Natural killer cell (primary cell): ENCODE results near the gene ZNF337. TPM values are rescaled to one million over a fixed set of nuclear protein-coding genes. Genes with fewer than 3 reads are reported as not detected.

Source experiments
- ATAC-seq, 3 donors: fragments of 150-1000 bp in 2 of 3; fragments of 200-7000 bp in 1 of 3; cut with Tn5 transposase; 1 replicate in 1 of 3; 2 replicates in 2 of 3; pipeline ENCODE4 v1.10.0; 2021; ENCODE audit warnings: mild to moderate bottlenecking in 2 of 3, moderate library complexity in 2 of 3
- DNase-seq, 2 donors: peaks; one replicate each; pipeline versions ENCODE4 v3.0.0 to v3.0.0-alpha.2; 2013 to 2021; ENCODE audit warnings: mixed read lengths in 1 of 2
- H3K27ac ChIP-seq: one replicate; pipeline ENCODE4 v1.5.1; 2013; ENCODE audit warnings: mild to moderate bottlenecking, low read length
- H3K27me3 ChIP-seq: one replicate; pipeline ENCODE4 v1.6.1; 2013; ENCODE audit warnings: low read length; ENCODE audit not compliant: control insufficient read depth, insufficient read depth
- H3K36me3 ChIP-seq: one replicate; pipeline ENCODE4 v1.6.1; 2013; ENCODE audit warnings: low read length; ENCODE audit not compliant: control insufficient read depth, insufficient read depth
- H3K4me1 ChIP-seq: one replicate; pipeline ENCODE4 v1.6.1; 2013; ENCODE audit warnings: low read length; ENCODE audit not compliant: control insufficient read depth, insufficient read depth
- H3K4me3 ChIP-seq: one replicate; pipeline ENCODE4 v1.5.1; 2013; ENCODE audit warnings: low read length
- H3K9me3 ChIP-seq: one replicate; pipeline ENCODE4 v1.6.1; 2013; ENCODE audit warnings: low read length; ENCODE audit not compliant: control insufficient read depth, insufficient read depth
- H3K27ac Mint-ChIP-seq, 2 donors: one replicate each; pipeline ENCODE4 v1.8.0; 2022; ENCODE audit warnings: mild to moderate bottlenecking in 2 of 2, mixed read lengths in 2 of 2, moderate library complexity in 1 of 2
- H3K27me3 Mint-ChIP-seq, 2 donors: one replicate each; pipeline ENCODE4 v1.8.0; 2022; ENCODE audit warnings: low read depth in 2 of 2, mixed read lengths in 2 of 2
- H3K36me3 Mint-ChIP-seq: one replicate; pipeline ENCODE4 v1.8.0; 2022; ENCODE audit warnings: mixed read lengths
- H3K4me1 Mint-ChIP-seq, 2 donors: one replicate each; pipeline ENCODE4 v1.8.0; 2022; ENCODE audit warnings: mixed read lengths in 2 of 2
- H3K4me3 Mint-ChIP-seq: one replicate; pipeline ENCODE4 v1.8.0; 2022; ENCODE audit warnings: mild to moderate bottlenecking, moderate library complexity, mixed read lengths
- H3K9me3 Mint-ChIP-seq, 2 donors: one replicate each; pipeline ENCODE4 v1.8.0; 2022; ENCODE audit warnings: mixed read lengths in 2 of 2
- WGBS: methylation state at CpG from one replicate; pipeline ENCODE4 v1.1.7; 2013; ENCODE audit warnings: missing lambda C conversion rate; ENCODE audit not compliant: insufficient coverage; 5-methylcytosine and 5-hydroxymethylcytosine counted together
- intact Hi-C: fragments of 100-400 bp; cut with micrococcal nuclease; formaldehyde crosslinking; loops from one replicate; pipeline ENCODE4 v1.14.2; 2022
- total RNA-seq, 4 donors: library from RNA; stranded (reverse); fragments of 120-200 nt in 1 of 4; gene quantifications; one replicate each; pipeline versions ENCODE4 v1.2.3 to v1.2.4, GENCODE V29; 2013 to 2022
- TF ChIP-seq, protein P1 (sequence below): fragments of 200-600 bp; IDR thresholded peaks from one replicate; pipeline ENCODE4 v1.8.0; 2022; ENCODE audit warnings: antibody characterized with exemption

ZNF337 gene
- total RNA-seq, 3 donors from 2014 or later (not counting 1 experiment from before 2014, with no cell fraction given): 17.6 to 25.3 (median 18.0) TPM

DNA sequence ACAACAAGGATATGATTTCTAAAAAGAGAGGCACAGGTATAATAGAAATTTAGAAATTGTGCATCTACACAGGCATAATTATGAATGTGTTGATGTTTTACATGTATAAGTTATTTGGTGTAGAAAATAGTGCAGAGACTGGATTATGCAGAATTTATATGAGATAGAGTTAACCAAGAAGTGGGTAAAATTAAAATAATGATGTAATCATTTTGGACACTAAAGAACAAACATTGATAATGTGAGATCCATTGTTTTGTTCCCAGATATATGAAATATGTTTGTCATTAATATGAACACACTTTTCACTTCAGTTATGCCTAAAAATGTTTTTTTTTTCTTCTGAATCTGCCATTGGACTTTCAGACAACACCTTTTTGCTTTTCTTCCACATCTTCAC lies 37.2 kb upstream of the ZNF337 start:
- peaks cover 0 to under 1% of the 10 kb centered on the region in 2 donors for H3K4me1 Mint-ChIP-seq
- no peaks in the 10 kb centered on the region for H3K27me3 Mint-ChIP-seq
- Histone ChIP-seq H3K36me3 (no peaks in the 10 kb centered on the region), H3K4me1 (no peaks in the 10 kb centered on the region), H3K27me3 (no peaks in the 10 kb centered on the region), H3K4me3 (no peak overlapping the region), H3K9me3 (no peaks in the 10 kb centered on the region), H3K27ac (no peak overlapping the region)
- no peak overlapping the region for H3K27ac Mint-ChIP-seq
- DNase-seq (no peak), ATAC-seq (no peak)
- no peak overlapping the region for H3K4me3 Mint-ChIP-seq
- H3K9me3 Mint-ChIP-seq: no peaks in the 10 kb centered on the region
- intact Hi-C loops: no loop called here
- no peaks in the 10 kb centered on the region for H3K36me3 Mint-ChIP-seq
- TF ChIP-seq, protein P1, sequence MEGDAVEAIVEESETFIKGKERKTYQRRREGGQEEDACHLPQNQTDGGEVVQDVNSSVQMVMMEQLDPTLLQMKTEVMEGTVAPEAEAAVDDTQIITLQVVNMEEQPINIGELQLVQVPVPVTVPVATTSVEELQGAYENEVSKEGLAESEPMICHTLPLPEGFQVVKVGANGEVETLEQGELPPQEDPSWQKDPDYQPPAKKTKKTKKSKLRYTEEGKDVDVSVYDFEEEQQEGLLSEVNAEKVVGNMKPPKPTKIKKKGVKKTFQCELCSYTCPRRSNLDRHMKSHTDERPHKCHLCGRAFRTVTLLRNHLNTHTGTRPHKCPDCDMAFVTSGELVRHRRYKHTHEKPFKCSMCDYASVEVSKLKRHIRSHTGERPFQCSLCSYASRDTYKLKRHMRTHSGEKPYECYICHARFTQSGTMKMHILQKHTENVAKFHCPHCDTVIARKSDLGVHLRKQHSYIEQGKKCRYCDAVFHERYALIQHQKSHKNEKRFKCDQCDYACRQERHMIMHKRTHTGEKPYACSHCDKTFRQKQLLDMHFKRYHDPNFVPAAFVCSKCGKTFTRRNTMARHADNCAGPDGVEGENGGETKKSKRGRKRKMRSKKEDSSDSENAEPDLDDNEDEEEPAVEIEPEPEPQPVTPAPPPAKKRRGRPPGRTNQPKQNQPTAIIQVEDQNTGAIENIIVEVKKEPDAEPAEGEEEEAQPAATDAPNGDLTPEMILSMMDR: no peak

DNA sequence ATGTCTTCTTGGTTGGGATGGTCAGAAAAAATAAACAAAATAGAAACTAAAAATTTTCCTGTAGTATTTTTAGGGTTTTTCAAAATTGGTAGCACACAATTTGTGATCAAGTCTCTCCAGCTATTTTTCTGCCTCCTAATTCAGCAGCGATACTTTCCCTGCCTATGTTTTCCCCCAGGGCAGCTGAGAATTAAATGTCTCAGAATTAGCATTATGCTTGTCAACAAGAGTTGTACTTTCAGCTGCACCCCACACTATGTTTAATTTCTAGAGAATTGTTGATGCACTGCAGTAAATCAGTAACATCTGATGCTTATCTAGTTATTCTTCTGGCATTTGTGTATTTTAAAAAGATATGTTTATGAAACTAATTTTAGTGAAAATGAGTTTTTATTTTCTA lies 34.2 kb upstream of the ZNF337 start:
- DNase-seq (no peak), ATAC-seq (no peak)
- Mint-ChIP-seq H3K27me3 (no peaks in the 10 kb centered on the region), H3K9me3 (peaks cover 2 to 6% of the 10 kb centered on the region in 2 donors), H3K36me3 (peaks cover 15% of the 10 kb centered on the region), H3K27ac (no peak overlapping the region), H3K4me1 (peaks cover 5% of the 10 kb centered on the region in 2 donors), H3K4me3 (no peak overlapping the region)
- Histone ChIP-seq H3K9me3 (peaks cover 8% of the 10 kb centered on the region), H3K27ac (no peak overlapping the region), H3K36me3 (no peaks in the 10 kb centered on the region), H3K4me1 (no peaks in the 10 kb centered on the region), H3K27me3 (no peaks in the 10 kb centered on the region), H3K4me3 (no peak overlapping the region)
- intact Hi-C loops: no loop called here
- TF ChIP-seq, protein P1: no peak
- 92% methylated on average over 1 of the region's 1 CpG for WGBS

- intact Hi-C loops: no loop called here
- H3K27ac Mint-ChIP-seq: peak overlapping the region; percentile 52 to 67
- Histone ChIP-seq H3K36me3 (no peaks in the 10 kb centered on the region), H3K4me3 (no peak overlapping the region), H3K4me1 (no peaks in the 10 kb centered on the region), H3K27ac (peak overlapping the region; percentile 42), H3K27me3 (no peaks in the 10 kb centered on the region), H3K9me3 (peaks cover 10% of the 10 kb centered on the region)
- TF ChIP-seq, protein P1: no peak
- H3K9me3 Mint-ChIP-seq: peaks cover 2 to 6% of the 10 kb centered on the region in 2 donors
- DNase-seq (no peak), ATAC-seq (no peak)
- peak overlapping the region; percentile 48 for H3K4me3 Mint-ChIP-seq
- H3K27me3 Mint-ChIP-seq: no peaks in the 10 kb centered on the region
- WGBS: no CpG with 5 or more reads among the region's 1 CpG
- peaks cover 15% of the 10 kb centered on the region for H3K36me3 Mint-ChIP-seq
- H3K4me1 Mint-ChIP-seq: peaks cover 11 to 16% of the 10 kb centered on the region in 2 donors
These were observed 29.7 kb upstream of the ZNF337 start for GRCh38 chr20:25726357-25726756.

- intact Hi-C loops: no loop called here
- Mint-ChIP-seq H3K27me3 (no peaks in the 10 kb centered on the region), H3K4me1 (peaks cover 11 to 16% of the 10 kb centered on the region in 2 donors), H3K4me3 (peak overlapping the region; percentile 48), H3K36me3 (peaks cover 15% of the 10 kb centered on the region), H3K9me3 (peaks cover 2 to 6% of the 10 kb centered on the region in 2 donors), H3K27ac (peak overlapping the region; percentile 52 to 67)
- Histone ChIP-seq H3K27ac (peak overlapping the region; percentile 42), H3K27me3 (no peaks in the 10 kb centered on the region), H3K9me3 (peaks cover 10% of the 10 kb centered on the region), H3K36me3 (no peaks in the 10 kb centered on the region), H3K4me1 (no peaks in the 10 kb centered on the region), H3K4me3 (no peak overlapping the region)
- ATAC-seq: peak in 2 of 3 donors; percentile 24 to 44
- DNase-seq: no peak
- TF ChIP-seq, protein P1: no peak
These were observed 29.0 kb upstream of the ZNF337 start for GRCh38 chr20:25725639-25726038.
